Stimulated activated CD8-positive, alpha-beta memory T cell treated with anti-CD3 and anti-CD28 coated beads, Interleukin-7, amount 100 ng/mL, for 4 hours (primary cell): Measurements from ENCODE around the gene IQCH.
"Not testable (repeated sequence)": the region's sequence is repeated elsewhere in the genome, so short reads cannot be mapped to it uniquely, and the experiment has no call there.

ENCODE experiments used
- DNase-seq, 2 donors: peaks; one replicate each; pipeline ENCODE4 v3.0.0-alpha.2; 2020; ENCODE audit warnings: low read depth in 2 of 2

The IQCH gene

DNA sequence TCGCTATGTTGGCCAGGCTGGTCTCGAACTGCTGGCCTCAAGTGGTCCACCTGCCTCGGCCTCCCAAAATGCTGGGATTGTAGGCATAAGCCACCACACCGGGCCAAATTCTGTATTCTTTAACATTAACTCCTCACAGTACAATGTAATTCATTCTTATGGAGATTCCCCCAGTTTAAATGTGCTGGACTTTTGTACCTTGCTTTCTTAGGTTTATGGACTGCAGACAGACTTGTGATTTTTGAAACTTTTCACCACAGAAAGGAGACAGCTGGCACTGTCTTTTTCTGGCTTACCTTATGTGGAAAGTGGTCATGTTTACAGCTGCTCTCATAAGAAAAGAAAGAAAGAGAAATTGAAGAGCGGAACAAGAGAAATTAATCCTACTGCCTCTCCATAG lies 103.8 kb downstream of the IQCH start:
- no peak for DNase-seq

DNA sequence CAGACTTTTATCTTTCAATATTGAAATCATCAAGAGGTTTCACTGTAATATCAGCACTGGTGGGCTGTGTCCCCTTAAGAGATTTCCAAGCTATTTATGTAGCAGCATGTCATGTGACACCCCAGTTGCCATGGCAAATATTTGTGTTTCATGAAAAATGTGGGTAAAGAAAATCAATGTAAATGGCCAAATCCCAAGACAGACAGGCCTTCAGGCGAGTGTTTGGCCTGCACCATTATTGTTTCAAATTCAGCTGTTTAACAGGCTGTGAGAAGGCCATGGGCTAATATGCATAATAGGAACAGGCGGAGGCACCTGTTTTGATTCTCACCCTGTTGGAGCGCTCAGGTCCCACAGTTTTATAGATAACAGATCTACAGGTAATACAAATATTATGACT lies 104.2 kb downstream of the IQCH start:
- no peak for DNase-seq

DNA sequence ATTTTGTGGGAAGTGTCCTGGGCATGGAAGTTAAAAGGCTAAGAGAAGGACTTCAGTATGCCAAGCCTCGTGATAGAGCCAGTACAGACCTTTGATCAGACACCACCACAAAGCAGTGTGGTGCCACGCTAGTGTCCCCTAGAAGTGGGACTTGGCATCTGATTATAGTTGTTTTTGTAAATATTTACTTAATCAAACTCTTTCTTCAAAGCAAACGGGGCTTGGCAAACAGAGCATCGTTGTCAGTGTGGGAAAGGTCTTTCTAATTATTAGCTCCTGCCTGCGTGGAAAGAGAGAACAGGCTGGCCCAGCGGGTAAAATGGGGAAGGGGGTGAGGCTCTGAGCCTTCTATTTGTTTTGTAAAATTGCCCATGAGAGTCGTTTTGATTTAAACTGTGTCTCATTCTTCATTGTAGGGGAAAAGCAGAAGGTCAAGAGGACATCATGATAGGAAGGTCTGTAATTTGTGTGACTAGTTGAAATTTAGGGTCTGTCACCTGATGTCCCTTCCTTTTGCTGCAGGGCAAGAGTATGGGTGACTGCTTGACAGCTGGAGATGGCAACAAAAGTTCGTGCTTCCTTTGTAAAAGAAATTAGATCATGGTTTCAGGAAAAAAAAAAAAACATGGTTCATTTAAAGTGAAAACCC lies 105.0 kb downstream of the IQCH start:
- DNase-seq = no peak

DNA sequence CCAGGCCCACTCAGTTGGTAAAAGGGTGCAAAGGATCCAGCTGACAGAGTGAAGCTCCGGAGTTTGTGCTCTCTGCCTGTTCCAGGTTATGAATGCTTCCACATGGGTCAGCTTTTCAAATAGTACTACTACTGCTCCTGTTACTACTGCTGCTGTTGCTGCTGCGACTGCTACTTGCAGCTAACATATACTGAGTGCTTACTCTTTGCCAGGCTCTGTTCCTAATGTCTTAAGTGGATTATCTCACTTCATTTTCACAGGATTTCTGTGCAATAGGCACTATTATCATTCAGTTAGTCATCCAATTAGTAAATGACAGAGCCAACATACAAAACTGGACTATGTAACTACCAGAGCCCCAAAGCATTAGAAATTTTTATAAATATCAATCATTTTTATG lies 106.5 kb downstream of the IQCH start:
- no peak for DNase-seq

DNA sequence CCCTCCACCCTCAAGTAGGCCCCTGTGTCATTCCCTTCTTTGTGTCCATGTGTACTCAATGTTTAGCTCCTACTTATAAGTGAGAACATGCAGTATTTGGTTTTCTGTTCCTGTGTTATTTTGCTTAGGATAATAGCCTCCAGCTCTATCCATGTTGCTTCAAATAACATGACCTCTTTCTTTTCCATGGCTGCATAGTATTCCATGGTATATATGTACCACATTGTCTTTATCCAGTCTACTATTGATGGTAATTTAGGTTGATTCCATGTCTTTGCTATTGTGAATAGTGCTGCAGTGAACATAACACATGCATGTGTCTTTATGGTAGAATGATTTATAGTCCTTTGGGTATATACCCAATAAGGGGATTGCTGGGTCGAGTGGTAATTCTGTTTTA lies 109.1 kb downstream of the IQCH start:
- DNase-seq = not testable (repeated sequence)

DNA sequence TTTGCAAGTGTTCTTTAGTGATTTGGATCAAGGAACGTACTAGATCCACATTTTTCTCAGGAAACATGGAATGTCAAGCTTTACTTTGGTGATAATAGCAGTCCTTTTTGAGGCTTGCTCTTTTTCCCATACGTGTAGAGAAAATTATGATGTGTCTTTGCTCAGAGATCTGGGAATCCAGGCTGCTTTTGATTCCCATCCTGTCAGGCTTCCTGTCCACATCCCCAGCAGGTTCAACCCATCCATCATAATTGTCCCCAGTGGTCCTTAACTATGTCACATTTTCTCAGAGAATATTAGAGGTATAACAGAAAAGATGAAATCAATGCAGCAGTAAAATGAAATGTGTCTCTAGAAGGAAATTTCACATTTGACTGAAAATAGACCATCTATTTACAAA lies 111.4 kb downstream of the IQCH start:
- DNase-seq = no peak

DNA sequence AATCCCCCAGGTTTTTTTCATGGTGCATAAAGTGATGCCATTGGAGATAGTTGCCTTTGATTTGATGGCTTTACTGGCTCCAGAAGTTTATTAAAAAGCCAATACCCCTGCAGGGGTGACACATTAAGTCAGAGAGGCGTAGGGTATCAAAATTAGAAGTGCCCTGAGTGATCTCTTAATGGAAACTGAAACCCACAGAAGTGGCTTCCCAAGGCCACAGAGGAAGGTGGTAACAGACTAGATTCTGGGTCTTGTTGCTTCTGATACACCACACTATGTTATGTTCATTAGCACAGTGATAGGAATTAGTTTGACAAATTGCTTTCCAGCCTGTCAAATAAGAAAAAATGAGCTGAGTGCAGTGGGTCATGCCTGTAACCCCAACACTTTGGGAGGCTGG lies 112.3 kb downstream of the IQCH start:
- DNase-seq = no peak

DNA sequence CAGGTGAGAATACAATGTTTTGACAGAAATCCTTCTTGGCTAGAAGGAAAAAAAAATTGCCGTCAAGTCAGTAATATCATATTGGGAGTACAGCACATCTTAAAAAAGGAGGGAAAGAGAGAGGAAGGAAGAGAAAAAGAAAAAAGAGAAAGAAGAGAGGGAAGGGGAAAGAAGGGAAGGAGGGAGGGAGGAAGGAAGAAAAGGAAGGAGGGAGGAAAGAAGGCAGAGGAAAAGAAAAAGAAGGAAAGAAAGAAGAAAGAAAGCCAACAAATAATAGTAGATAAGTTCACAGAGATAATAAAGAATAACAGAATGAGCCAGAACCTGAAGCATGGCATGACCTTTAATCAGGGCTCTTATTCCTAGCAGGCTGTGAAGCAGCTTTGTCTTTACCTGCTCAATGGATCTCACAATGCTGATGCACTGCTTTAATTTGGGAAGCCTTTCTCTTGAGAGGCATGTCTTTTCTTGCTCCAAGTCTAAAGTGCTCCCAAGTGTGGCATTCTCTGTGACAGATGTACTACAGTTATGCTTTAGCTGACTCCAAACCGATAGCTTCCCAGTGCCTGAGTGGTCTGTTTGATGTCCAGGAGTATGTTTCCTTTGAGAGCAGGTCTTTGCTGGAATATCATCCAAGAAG lies 114.9 kb downstream of the IQCH start:
- DNase-seq = no peak

DNA sequence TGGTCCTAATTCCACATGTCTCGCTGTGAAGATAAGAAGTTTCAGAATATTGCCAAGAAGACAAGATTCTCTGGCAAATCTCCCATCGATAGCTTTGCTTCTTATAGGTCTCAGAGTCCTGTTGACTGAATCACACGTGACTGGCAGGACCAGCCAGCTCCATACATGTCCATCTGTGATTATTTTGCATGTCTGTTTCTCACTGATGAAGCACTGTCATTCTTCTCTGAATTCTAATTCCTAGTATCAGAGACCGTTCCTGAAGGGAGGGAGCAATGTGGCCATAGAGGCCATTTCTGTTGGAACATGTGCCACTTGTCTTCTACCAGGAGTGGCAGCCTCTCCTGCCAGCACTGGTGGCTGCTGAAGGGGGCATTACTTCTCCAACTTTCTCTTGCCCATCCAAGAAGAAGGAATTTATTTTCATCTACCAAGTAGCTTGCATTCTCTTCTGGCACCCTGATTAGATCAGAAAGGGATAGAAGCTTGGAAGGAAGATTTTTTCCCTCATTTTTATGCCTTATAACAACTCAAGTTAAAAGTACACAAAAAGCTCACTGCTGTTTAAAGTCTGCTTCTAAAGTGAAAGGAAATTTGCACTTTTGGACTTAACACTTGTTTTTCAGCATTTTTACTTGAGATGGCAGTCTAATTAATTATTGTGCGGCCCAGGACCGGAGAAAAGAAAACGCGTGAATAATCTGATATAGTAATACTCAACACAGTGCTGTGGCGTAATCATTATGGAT lies 115.8 kb downstream of the IQCH start:
- no peak for DNase-seq

DNA sequence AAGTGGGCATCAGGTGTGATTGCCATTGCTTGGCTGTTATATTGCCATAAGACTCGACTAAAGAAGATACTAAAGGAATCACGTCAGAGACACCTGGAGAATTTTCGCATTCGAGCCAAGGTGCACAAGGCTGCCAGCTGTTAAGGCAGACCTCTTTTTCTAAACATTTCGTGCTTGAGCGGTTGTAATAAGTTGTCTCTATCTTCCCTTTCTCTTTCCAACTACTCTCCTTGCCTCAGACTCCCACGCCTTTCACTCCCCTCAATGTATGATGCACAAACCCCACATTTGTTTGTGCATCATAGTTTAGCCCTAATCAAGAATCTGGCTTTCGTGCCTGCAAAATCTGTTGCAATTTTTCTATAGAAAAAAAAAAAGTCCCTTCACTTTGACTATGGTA lies 118.0 kb downstream of the IQCH start:
- no peak for DNase-seq

DNA sequence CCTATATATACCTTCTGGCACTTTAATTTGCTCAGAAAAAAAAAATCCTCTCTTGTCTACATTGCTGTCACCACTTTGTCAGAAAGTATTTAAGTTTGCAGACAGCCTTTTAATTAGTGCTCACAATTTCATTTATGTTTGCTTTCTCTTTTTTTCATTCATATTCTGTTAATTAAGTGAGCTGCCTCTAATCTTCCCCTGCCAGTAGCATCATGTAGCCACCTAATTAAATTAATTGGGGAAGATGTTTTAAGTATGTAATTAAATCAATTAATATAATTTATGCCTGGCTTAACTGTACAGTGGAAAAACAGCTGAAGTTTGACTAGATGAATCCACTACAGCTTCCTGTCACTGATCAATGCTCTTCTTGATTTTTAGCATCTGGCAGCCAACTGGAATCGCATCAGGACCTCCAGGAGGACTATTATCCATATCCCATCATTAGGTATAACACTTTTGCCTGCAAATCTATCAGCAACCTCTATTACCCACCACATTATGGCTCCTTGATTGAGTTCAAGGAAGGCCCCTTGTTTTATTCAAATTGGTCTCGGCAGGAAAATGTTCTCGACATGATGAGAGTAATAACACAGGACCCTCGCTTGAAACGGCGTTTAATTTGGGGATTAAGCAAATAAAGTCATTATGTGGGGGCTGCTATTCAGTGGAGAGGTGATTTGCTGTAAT lies 118.5 kb downstream of the IQCH start:
- DNase-seq = no peak

DNA sequence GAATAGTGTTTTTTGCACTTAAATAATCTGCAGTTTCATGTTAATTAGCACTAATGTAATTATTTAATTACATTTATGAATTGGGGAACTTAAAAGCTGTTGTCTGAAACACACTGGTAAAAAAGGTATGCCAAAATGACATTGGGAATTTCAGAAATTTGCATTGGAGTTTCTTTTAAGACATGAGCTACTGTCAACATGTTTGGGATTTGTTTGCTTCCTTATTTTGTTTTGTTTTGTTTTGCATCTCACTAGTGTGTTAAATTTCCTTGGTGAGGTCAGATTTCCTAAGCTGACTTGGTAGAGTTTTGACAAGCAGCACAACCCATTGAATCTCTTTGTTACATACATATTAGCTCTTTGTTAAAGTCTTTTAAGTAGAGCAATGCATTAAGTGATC lies 119.4 kb downstream of the IQCH start:
- no peak for DNase-seq

DNA sequence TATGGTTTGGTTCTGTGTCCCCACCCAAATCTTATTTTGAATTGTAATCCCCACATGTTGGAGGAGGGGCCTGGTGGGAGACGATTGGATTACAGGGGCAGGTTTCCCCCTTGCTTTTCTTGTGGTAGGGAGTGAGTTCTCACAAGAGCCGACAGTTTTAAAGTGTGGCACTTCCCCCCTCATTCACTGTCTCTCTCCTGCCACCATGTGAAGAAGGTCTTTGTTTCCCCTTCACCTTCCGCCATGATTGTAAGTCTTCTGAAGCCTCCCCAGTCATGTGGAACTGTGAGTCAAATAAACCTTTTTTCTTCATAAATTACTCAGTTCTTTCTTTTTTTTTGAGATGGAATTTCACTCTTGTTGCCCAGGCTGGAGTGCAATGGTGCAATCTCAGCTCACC lies 124.9 kb downstream of the IQCH start:
- no peak for DNase-seq

DNA sequence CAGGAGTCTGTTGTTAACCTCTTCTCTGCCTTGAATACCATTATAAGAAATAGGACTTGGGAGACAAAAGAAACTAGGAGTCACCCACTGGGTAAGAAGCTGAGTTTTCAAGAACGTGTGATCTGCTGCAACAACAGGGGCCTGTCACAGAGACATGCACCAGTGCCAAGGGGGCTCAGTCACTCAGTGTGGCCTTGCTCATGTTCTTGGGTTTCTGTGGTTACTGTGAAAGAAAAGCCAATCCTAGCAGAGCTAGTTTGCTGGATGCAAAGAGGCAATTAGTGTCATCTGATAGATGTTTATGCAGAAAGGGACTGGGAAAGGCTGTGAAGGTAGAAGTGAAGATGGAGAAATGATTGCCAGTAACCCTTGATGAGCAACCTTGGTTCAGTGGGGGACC lies 126.3 kb downstream of the IQCH start:
- no peak for DNase-seq

DNA sequence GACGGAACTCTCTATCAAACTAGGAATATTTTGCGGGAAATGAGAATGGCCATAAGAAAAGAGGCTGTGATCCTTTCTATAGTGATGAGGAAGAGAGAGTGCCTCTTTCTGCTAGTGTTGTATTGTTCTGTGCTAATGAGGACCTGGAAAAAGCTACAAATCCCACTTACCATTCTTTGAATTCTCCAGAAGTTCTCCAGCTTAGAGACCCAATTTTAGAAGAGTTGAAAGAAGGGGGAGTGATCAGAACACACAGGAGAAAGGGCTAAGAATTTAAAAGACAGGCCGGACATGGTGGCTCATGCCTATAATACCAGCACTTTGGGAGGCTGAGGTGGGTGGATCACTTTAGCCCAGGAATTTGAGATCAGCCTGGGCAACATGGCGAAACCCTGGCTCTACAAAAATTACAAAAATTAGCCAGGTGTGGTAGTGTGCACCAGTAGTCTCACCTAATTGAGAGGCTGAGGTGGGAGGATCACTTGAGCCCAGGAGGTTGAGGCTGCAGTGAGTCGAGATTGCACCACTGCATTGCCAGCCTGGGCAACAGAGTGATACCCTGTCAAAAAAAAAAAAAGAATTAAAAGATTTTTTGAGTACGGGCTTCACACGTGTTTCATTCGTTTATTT lies 126.9 kb downstream of the IQCH start:
- DNase-seq = no peak

DNA sequence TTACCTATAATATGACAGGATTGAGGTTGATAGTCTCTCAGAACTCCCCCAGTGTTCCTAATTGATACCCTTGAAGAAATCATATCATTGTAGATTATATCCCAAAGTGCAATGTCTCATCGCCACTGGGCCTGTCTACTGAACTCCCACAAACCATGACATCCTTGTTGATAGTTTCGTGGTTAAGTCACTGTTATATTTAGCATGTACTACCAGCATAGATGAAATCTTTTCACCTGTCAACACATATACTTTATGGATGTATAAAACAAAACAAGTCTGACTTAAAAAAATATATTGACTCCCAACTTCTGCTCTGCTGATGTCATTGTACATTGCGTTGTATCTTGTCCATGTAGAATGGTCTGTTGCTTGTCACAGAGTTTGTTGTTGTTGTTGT lies 128.1 kb downstream of the IQCH start:
- DNase-seq = no peak

DNA sequence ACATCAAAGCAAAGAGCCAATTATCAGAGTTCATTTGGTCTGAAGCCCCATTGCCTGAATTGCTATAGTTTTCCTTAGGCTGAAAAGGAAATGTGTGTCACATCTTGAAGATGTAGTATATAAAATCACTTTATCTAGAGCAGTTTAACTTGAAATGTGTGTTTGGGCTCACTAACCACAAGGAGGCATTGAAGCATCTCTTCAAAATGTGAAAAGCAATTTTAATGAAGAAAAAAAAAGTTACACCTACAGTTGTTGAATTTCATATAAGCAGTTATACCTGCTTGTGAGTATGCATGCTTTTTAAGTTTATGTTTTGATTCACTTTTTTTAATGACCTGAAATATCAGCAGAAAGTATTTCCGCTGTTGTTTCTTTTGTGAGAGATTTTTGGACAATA lies 129.3 kb downstream of the IQCH start:
- no peak for DNase-seq

DNA sequence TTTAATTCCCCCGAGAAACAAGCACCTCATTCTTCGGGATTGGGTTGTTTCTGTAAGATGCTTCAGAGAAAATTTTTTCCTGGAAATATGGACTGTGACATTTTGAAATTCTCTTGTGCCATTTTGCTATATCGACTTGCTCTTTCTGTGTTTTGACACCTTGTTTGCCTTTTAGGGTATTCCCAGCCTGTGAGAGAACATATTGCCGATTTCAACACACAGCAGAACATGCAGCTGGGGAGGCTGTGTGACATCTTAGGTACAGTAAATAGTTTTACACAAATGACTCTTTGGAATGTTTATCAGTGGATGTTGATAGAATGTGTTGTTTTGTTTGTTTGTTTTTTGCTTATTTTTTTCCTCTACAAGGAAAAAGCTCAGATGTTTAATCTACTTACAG lies 130.2 kb downstream of the IQCH start:
- no peak for DNase-seq

DNA sequence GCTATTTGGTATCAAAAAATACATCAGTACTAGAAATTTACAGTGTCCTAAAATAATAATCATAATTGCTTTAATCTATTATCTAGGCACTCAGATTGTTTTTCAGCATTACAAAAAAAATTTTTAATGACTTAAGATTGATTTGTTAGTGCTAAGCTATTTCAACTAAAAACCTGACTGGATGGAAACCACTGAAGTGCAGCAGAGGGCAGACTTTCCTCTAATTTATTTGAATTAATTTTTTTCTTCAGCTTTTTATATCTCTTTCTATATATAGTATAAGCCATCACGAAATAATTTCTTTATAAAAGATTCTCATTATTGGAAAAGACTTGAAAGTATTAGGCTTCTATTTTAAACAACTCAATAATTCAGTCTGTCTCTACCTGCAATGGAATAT lies 131.4 kb downstream of the IQCH start:
- no peak for DNase-seq

DNA sequence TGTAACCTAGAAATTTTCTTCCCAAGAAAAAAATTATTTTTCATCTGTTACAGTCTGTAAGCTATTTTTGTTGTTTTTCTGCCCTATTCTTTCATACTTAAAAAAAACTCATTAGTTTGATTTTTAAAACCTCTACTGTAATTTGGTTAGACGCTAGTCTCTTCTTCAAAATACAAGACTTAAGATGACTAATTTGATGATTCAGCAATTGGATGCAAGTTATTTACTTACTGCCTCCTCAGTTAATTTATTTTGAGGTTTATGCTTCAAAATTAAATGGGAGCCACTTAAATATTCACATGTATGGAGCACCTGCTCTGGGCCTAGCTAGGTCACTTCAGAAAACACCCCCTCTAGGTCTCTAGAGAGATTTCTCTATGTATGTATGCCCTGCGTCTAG lies 132.4 kb downstream of the IQCH start:
- DNase-seq = no peak

DNA sequence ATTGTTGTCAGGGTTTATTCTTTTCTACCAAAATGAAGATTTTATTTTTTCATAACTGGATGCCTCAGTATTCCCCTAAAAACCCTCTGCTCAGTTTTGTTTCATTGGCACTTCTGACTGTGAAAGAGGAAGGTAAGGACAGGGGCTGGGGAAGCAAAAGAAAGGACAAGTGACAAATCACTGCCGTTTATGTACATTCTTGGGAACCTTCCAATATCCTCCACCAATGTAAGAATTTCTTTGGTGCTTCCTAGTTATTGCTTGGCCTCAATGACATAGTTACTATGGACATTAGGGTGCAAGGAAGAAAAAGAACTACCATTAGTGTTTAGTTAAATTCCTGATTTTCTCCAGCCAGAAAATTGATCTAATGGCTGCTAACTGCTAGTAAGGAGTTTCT lies 135.4 kb downstream of the IQCH start:
- no peak for DNase-seq
